Right lobe of liver (tissue), 6 donors: Measurements from ENCODE around the gene SLC25A10. TPM values are rescaled to one million over a fixed set of nuclear protein-coding genes. Genes with fewer than 3 reads are reported as not detected.

Source experiments
- ATAC-seq, 4 donors: fragments of 200-7000 bp; cut with Tn5 transposase; one replicate each; pipeline ENCODE4 v1.9.1; 2020; ENCODE audit warnings: mild to moderate bottlenecking in 4 of 4, moderate library complexity in 4 of 4
- DNase-seq, 3 donors: peaks; one replicate each; pipeline ENCODE4 v3.0.0-alpha.2; 2020
- H3K27ac ChIP-seq, 3 donors: fragments of 200-600 bp; one replicate each; pipeline ENCODE4 v1.8.0; 2022
- H3K27me3 ChIP-seq, 2 donors: fragments of 200-600 bp; one replicate each; pipeline ENCODE4 v1.8.0; 2022
- H3K36me3 ChIP-seq, 4 donors: fragments of 200-600 bp; sonication (generic) in 1 of 4; one replicate each; pipeline versions ENCODE4 v1.5.1 to v1.8.0; 2017 to 2022; ENCODE audit warnings: control low read depth in 1 of 4
- H3K4me1 ChIP-seq, 4 donors: fragments of 200-600 bp; sonication (generic) in 1 of 4; one replicate each; pipeline versions ENCODE4 v1.5.1 to v1.8.0; 2017 to 2022; ENCODE audit warnings: control low read depth in 1 of 4
- H3K4me3 ChIP-seq, 3 donors: fragments of 200-600 bp; one replicate each; pipeline ENCODE4 v1.8.0; 2022
- H3K9me3 ChIP-seq, 4 donors: fragments of 200-600 bp; sonication (generic) in 1 of 4; one replicate each; pipeline versions ENCODE4 v1.5.1 to v1.8.0; 2017 to 2022; ENCODE audit warnings: control low read depth in 1 of 4
- CTCF ChIP-seq, 4 donors: fragments of 200-600 bp in 3 of 4; fragments of 450-650 bp in 1 of 4; IDR thresholded peaks; one replicate each; pipeline versions ENCODE4 v1.5.1 to v1.8.0; 2016 to 2022; ENCODE audit warnings: antibody characterized with exemption in 4 of 4, mild to moderate bottlenecking in 2 of 4
- POLR2A ChIP-seq: fragments of 450-650 bp; IDR thresholded peaks from one replicate; pipeline ENCODE4 v1.6.1; 2017; ENCODE audit warnings: antibody characterized with exemption, mild to moderate bottlenecking
- WGBS: methylation state at CpG from one replicate; pipeline ENCODE4 v1.1.6; 2018; ENCODE audit warnings: low coverage, low lambda C conversion rate; ENCODE audit not compliant: insufficient coverage; ENCODE audit errors: missing lambda C conversion rate; 5-methylcytosine and 5-hydroxymethylcytosine counted together
- intact Hi-C, 2 donors: fragments of 100-400 bp; cut with DNase I; formaldehyde crosslinking; loops; one replicate each; pipeline versions ENCODE4 v1.11.2 to v1.14.1; 2022
- total RNA-seq, 6 experiments: library from RNA; depleted of rRNA in 2 of 6; stranded (reverse); fragments of >200 nt in 2 of 6; fragmentation: NEBNext Ultra II Directional in 3 of 6; extraction: Animal tissue kit (Norgen Biotek cat#: 25700) in 3 of 6; gene quantifications; one replicate each; pipeline versions ENCODE4 v1.1.0 to v1.2.4, GENCODE V29; 2016 to 2023
- donor health status: DM: no; HTN: yes; CAD: no.
- donor health status: DM: no; HTN: no; CAD: no.
- donor health status: DM: no; HTN: no; CAD: no.
- donor health status: DM: no; HTN: yes; CAD: no.
- donor health status: DM: no; HTN: yes; CAD: no.

SLC25A10 gene
- total RNA-seq, 6 experiments from 2014 or later, result 35.6 to 92.0 (median 72.7) TPM

- TF ChIP-seq CTCF (IDR thresholded peaks at IDR 0.05) (no peak), POLR2A (no peak)
- Histone ChIP-seq H3K27ac (peak overlapping the region; percentile 84 to 92 (median 91)), H3K9me3 (no peaks in the 10 kb centered on the region), H3K4me3 (peak overlapping the region; percentile 95 to 100 (median 99)), H3K4me1 (peaks cover 0 to 28% (median 9%) of the 10 kb centered on the region in 4 donors), H3K27me3 (no peaks in the 10 kb centered on the region), H3K36me3 (peaks cover 0 to 58% (median 10%) of the 10 kb centered on the region in 4 donors)
- 53% methylated on average over 10 of the region's 23 CpGs for WGBS
- ATAC-seq, result no peak
- DNase-seq, result no peak
- intact Hi-C loops, result no loop called here
These were observed 10.6 kb upstream of the SLC25A10 start for GRCh38 chr17:81701288-81702071.

GRCh38 chr17:81702934-81703746 is 8.9 kb upstream of the SLC25A10 start, which contains the start of gene MRPL12:
MRPL12 (plus strand) TSS chr17:81703367; CDS start chr17:81703502, 135 bp downstream.
- Histone ChIP-seq H3K27me3 (no peaks in the 10 kb centered on the region), H3K36me3 (peaks cover 0 to 57% (median 15%) of the 10 kb centered on the region in 4 donors), H3K4me1 (peaks cover 0 to 28% (median 9%) of the 10 kb centered on the region in 4 donors), H3K4me3 (peak within 1 kb of the TSS; percentile 95 to 100 (median 99)), H3K9me3 (no peaks in the 10 kb centered on the region), H3K27ac (peak within 1 kb of the TSS; percentile 84 to 92 (median 91))
- 2% methylated on average over 10 of the region's 102 CpGs for WGBS
- intact Hi-C loops, result no loop called here
- TF ChIP-seq POLR2A, result peak; percentile 90
- TF ChIP-seq CTCF (IDR thresholded peaks at IDR 0.05), result peak in 2 of 4 donors; percentile 13 to 20
- peak; percentile 94 to 97 (median 97) for DNase-seq
- ATAC-seq, result peak; percentile 86 to 91 (median 86)

GRCh38 chr17:81703747-81704654 is 8.1 kb upstream of the SLC25A10 start:
- H3K4me1 ChIP-seq, result peaks cover 0 to 28% (median 9%) of the 10 kb centered on the region in 4 donors
- 7% methylated on average over 18 of the region's 27 CpGs for WGBS
- no peaks in the 10 kb centered on the region for H3K27me3 ChIP-seq
- ATAC-seq (peak in 3 of 4 donors; percentile 13 to 34 (median 26)), DNase-seq (no peak)
- peak overlapping the region; percentile 95 to 100 (median 99) for H3K4me3 ChIP-seq
- intact Hi-C loops, result no loop called here
- no peaks in the 10 kb centered on the region for H3K9me3 ChIP-seq
- peak overlapping the region; percentile 84 to 92 (median 91) for H3K27ac ChIP-seq
- H3K36me3 ChIP-seq, result peaks cover 0 to 52% (median 15%) of the 10 kb centered on the region in 4 donors
- TF ChIP-seq POLR2A (no peak), CTCF (IDR thresholded peaks at IDR 0.05) (no peak)
